ENCODE data around the gene RAB7B. TPM values are rescaled to one million over a fixed set of nuclear protein-coding genes. Genes with fewer than 3 reads are reported as not detected.

RAB7B gene
- not detected for total RNA-seq

DNA sequence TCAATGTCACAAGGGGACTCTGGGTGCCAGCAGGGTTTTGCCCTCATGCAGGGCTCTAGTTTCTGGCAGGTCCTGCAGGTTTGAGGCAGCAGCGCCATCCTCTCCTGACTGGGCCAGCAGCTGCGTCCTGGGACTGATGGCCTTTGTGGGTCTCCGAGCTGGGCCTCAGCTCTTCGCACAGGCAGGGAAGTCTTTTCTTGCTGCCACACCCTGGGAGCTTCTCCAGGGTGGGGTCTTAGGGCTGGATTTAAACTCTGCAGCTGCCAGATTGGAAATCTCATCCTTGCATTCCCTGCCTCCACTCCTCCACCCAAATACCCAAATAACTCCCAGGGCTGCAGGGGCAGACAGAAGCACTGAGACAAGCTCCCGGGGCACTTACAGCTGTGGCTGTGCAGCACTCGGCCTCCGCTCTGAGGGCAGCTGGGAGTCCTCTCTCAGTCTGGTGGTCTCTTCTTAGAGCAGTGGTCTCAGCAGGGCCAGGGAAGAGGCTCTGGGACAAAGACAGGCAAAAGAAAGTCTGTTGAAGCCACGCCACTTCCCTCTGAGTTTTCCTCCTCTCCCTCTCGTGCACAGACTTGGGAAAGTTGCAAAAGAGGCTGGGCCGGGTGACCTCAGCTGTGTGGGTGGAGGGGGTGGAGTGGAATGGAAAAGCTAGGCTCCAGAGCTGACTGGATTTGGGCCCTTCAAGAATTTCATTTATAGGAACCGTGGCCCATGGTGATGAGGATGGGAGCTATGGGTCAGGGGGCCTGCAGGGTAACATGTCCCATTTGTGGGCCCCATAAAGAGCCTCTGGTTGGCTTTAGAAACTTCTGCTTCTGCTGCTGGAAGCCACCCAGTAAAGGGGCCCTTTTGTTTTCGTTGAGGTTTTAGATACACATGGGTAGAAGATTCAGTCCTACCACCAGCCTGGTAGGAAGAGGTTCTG, at the start of gene RAB7B:
Gene RAB7B (minus strand): TSS at position 525 of the 931 bp plus-strand sequence. CDS start 9,260 bp downstream, outside the sequence.

DNA sequence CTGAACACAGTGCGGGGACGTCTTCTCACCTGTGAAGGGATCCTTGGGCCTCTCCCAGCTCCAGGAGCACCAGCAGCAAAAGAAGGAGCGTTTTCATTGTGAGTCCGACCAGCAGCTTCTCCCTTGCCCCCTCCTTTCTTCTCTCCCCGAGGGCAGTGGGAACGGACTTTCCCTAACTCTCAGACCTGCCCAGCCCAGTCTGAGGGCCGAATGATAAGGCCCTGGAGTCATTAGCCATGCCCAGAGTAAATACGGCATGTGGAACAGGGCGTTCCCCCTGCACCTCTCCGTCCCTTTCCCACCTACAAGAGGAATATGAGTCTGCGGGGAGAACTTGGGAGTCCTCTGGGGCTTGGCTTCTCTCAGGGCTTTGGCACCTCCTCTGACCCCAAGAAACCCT, 20.5 kb upstream of the RAB7B start, which contains the start of gene CTSE:
Gene CTSE (minus strand): TSS at position 201 of the 400 bp plus-strand sequence. CDS start 104 bp downstream, at position 97.

DNA sequence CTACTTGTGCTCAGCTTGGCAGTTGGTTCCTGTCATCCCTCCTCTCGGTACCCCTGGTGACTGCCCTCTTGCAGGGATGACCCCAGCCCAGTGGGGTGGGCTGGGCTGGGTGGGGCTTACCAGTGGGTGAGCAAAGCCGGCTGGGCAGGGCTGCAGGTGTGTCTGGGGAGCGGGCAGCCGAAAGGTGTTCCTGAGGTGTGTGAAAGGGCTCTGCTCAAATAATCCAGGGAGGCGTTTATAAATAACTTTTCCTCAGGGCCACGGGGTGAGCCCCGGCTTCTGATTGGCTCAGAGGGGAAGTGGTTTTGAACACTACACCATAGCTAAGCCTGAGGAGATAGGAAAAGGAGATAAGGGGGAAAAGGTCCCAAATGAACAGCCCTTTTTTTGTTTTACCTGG, 60.0 kb downstream of the RAB7B start, which contains the start of gene SLC26A9:
Gene SLC26A9 (minus strand): TSS at position 212 of the 400 bp plus-strand sequence. CDS start 7,636 bp downstream, outside the sequence.

Other genes starting within 250 kb of the RAB7B start
- 10 to 100 TPM; 53.4 to 56.5 TPM for gene RAB29, start 227.9 kb downstream of the RAB7B start, total RNA-seq
- 10 to 100 TPM; 10.8 to 11.5 TPM for gene SLC41A1, start 190.2 kb downstream of the RAB7B start, total RNA-seq
- under 1 TPM; 0.71 to 0.82 TPM for gene PM20D1, start 153.3 kb downstream of the RAB7B start, total RNA-seq
- not detected for gene SLC26A9, start 59.9 kb downstream of the RAB7B start, total RNA-seq
- not detected for gene CTSE, start 20.5 kb upstream of the RAB7B start, total RNA-seq
- not detected for gene RHEX, start 49.8 kb upstream of the RAB7B start, total RNA-seq
- gene AVPR1B, start 114.0 kb upstream of the RAB7B start, total RNA-seq = not detected
- gene FAM72A, start 199.4 kb upstream of the RAB7B start, total RNA-seq = 10 to 100 TPM; 18.2 to 19.2 TPM
- gene SRGAP2, start 200.1 kb upstream of the RAB7B start, total RNA-seq = 10 to 100 TPM; 63.8 to 65.1 TPM

All from activated naive CD4-positive, alpha-beta T cell treated with anti-CD3 and anti-CD28 coated beads, Interleukin-2, amount 10 ng/mL, durations not matched to agents 5 hours and 36 hours (primary cell).